GM21717 (cell line): ENCODE data around the gene RNASE9.
"Not testable (repeated sequence)": the region's sequence is repeated elsewhere in the genome, so short reads cannot be mapped to it uniquely, and the experiment has no call there.

Source experiments
- ATAC-seq: cut with Tn5 transposase; IDR thresholded peaks from one replicate; pipeline ENCODE4 v1.9.1; 2021; ENCODE audit warnings: mild to moderate bottlenecking, moderate library complexity; ENCODE audit not compliant: unreplicated experiment

The RNASE9 gene

GRCh38 chr14:20524027-20524426 is 36.8 kb downstream of the RNASE9 start:
- ATAC-seq = no peak

GRCh38 chr14:20522332-20522731 is 38.5 kb downstream of the RNASE9 start:
- ATAC-seq = no peak

GRCh38 chr14:20516921-20517320 is 43.9 kb downstream of the RNASE9 start:
- ATAC-seq = no peak

- no peak for ATAC-seq
Measured at GRCh38 chr14:20515846-20516245, 45.0 kb downstream of the RNASE9 start.

- ATAC-seq = no peak
Measured at GRCh38 chr14:20512177-20512905, 48.5 kb downstream of the RNASE9 start.

GRCh38 chr14:20508367-20508766 is 52.5 kb downstream of the RNASE9 start:
- no peak for ATAC-seq

- not testable (repeated sequence) for ATAC-seq
Measured at GRCh38 chr14:20507537-20507936, 53.3 kb downstream of the RNASE9 start.

- not testable (repeated sequence) for ATAC-seq
Measured at GRCh38 chr14:20506752-20507151, 54.1 kb downstream of the RNASE9 start.

GRCh38 chr14:20506276-20506675 is 54.6 kb downstream of the RNASE9 start:
- not testable (repeated sequence) for ATAC-seq
